ENCODE measurements around the gene ZGPAT.

The ZGPAT gene

GRCh38 chr20:63690898-63691710 lies 16.7 kb upstream of the ZGPAT start:
- Histone ChIP-seq H3K36me3 (ENCODE audit: insufficient read depth) (no peaks in the 10 kb centered on the region), H3K4me2 (no peak overlapping the region)

GRCh38 chr20:63691711-63692435 lies 16.0 kb upstream of the ZGPAT start:
- Histone ChIP-seq H3K4me1 (ENCODE audit: low read depth, poor library complexity, severe bottlenecking) (no peaks in the 10 kb centered on the region), H3K27ac (no peak overlapping the region), H3K4me2 (no peak overlapping the region), H3K36me3 (ENCODE audit: insufficient read depth) (no peaks in the 10 kb centered on the region), H3K79me2 (ENCODE audit: insufficient read depth, low read depth) (no peaks in the 10 kb centered on the region), H3K27me3 (ENCODE audit: insufficient read depth, low read depth) (no peaks in the 10 kb centered on the region; the same call in 1 of the 2 replicates), H4K20me1 (ENCODE audit: insufficient read depth) (no peaks in the 10 kb centered on the region), H3K9ac (no peak overlapping the region), H3K4me3 (IDR thresholded peaks at IDR 0.05; ENCODE audit: insufficient read depth, low read depth, low read length) (no peak overlapping the region), H2AFZ (ENCODE audit: low read depth) (no peak overlapping the region)
- TF ChIP-seq CTCF (conservative IDR thresholded peaks at IDR 0.05; ENCODE audit: low read depth, low read length), result no peak

More at GRCh38 chr20:63690898-63691710, 16.7 kb upstream of the ZGPAT start:
- TF ChIP-seq CTCF (conservative IDR thresholded peaks at IDR 0.05; ENCODE audit: low read depth, low read length), result no peak
- Histone ChIP-seq H2AFZ (ENCODE audit: low read depth) (no peak overlapping the region), H3K27me3 (ENCODE audit: insufficient read depth, low read depth) (no peaks in the 10 kb centered on the region; the same call in 1 of the 2 replicates), H3K4me3 (IDR thresholded peaks at IDR 0.05; ENCODE audit: insufficient read depth, low read depth, low read length) (no peak overlapping the region), H3K27ac (no peak overlapping the region), H3K4me1 (ENCODE audit: low read depth, poor library complexity, severe bottlenecking) (no peaks in the 10 kb centered on the region), H3K9ac (no peak overlapping the region), H4K20me1 (ENCODE audit: insufficient read depth) (no peaks in the 10 kb centered on the region), H3K79me2 (ENCODE audit: insufficient read depth, low read depth) (no peaks in the 10 kb centered on the region)

GRCh38 chr20:63692436-63693082 lies 15.3 kb upstream of the ZGPAT start:
- H3K36me3 ChIP-seq (ENCODE audit: insufficient read depth), result no peaks in the 10 kb centered on the region
- H3K4me2 ChIP-seq, result no peak overlapping the region
- H2AFZ ChIP-seq (ENCODE audit: low read depth), result no peak overlapping the region
- no peak for TF ChIP-seq CTCF (conservative IDR thresholded peaks at IDR 0.05; ENCODE audit: low read depth, low read length)
- no peaks in the 10 kb centered on the region for H4K20me1 ChIP-seq (ENCODE audit: insufficient read depth)
- H3K27ac ChIP-seq, result no peak overlapping the region
- no peaks in the 10 kb centered on the region; the same call in 1 of the 2 replicates for H3K27me3 ChIP-seq (ENCODE audit: insufficient read depth, low read depth)
- H3K79me2 ChIP-seq (ENCODE audit: insufficient read depth, low read depth), result no peaks in the 10 kb centered on the region
- no peak overlapping the region for H3K4me3 ChIP-seq (IDR thresholded peaks at IDR 0.05; ENCODE audit: insufficient read depth, low read depth, low read length)
- H3K4me1 ChIP-seq (ENCODE audit: low read depth, poor library complexity, severe bottlenecking), result no peaks in the 10 kb centered on the region
- no peak overlapping the region for H3K9ac ChIP-seq

- no peaks in the 10 kb centered on the region; the same call in 1 of the 2 replicates for H3K27me3 ChIP-seq (ENCODE audit: insufficient read depth, low read depth)
- no peak overlapping the region for H3K4me2 ChIP-seq
- H3K79me2 ChIP-seq (ENCODE audit: insufficient read depth, low read depth), result no peaks in the 10 kb centered on the region
- no peak overlapping the region for H2AFZ ChIP-seq (ENCODE audit: low read depth)
- H3K4me3 ChIP-seq (IDR thresholded peaks at IDR 0.05; ENCODE audit: insufficient read depth, low read depth, low read length), result no peak overlapping the region
- H3K4me1 ChIP-seq (ENCODE audit: low read depth, poor library complexity, severe bottlenecking), result no peaks in the 10 kb centered on the region
- no peak overlapping the region for H3K9ac ChIP-seq
- H4K20me1 ChIP-seq (ENCODE audit: insufficient read depth), result no peaks in the 10 kb centered on the region
- TF ChIP-seq CTCF (conservative IDR thresholded peaks at IDR 0.05; ENCODE audit: low read depth, low read length), result no peak
- H3K36me3 ChIP-seq (ENCODE audit: insufficient read depth), result no peaks in the 10 kb centered on the region
- H3K27ac ChIP-seq, result no peak overlapping the region
Observed at GRCh38 chr20:63693083-63693732, 14.6 kb upstream of the ZGPAT start.

Measured in KMS-11 (cell line).